Stomach (tissue), 4 donors: ENCODE measurements around the gene HSH2D.

Source experiments
- CTCF ChIP-seq, 7 experiments: fragments of 450-650 bp in 4 of 7; fragments of 200-600 bp in 3 of 7; sonication (generic) in 3 of 7; IDR thresholded peaks; one replicate each; pipeline ENCODE4 v1.5.1; 2016 to 2019; ENCODE audit warnings: antibody characterized with exemption in 7 of 7, control low read depth in 2 of 7, mild to moderate bottlenecking in 1 of 7
- EP300 ChIP-seq: sonication (generic); formaldehyde crosslinking; IDR thresholded peaks from one replicate; pipeline ENCODE4 v1.6.1; 2017; ENCODE audit warnings: antibody characterized with exemption
- POLR2A ChIP-seq, 4 donors: fragments of 450-650 bp; IDR thresholded peaks; one replicate each; pipeline ENCODE4 v1.6.1; 2016; ENCODE audit warnings: antibody characterized with exemption in 4 of 4, control low read depth in 2 of 4, mild to moderate bottlenecking in 1 of 4, moderate library complexity in 1 of 4
- POLR2AphosphoS5 ChIP-seq, 3 donors: sonication (generic); formaldehyde crosslinking; IDR thresholded peaks; one replicate each; pipeline ENCODE4 v1.6.1; 2016; ENCODE audit warnings: antibody characterized with exemption in 3 of 3

GRCh38 chr19:16190736-16191135 is 47.3 kb downstream of the HSH2D start:
- TF ChIP-seq POLR2A (IDR thresholded peaks at IDR 0.05) (no peak), CTCF (IDR thresholded peaks at IDR 0.05) (no peak), POLR2AphosphoS5 (IDR thresholded peaks at IDR 0.05) (no peak), EP300 (no peak)
